ENCODE results near the gene RGL2.
A peak's percentile ranks its signal among the peaks of the same experiment; 100 is the strongest.

RGL2 gene

DNA sequence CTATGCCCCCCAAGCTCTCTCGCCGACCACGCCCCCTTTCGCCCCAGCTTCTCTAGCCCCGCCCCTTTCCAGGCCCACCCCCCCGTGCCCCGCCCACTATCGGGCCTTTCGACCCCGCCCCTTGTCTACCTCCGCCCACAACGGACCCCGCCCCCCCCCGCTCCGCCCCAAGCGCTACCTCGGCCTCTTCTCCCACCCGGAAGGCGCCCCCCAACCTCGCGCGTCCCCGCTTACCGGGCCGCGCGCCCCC is 18.6 kb upstream of the RGL2 start:
- peak in 1 of 3 donors; percentile 74 for DNase-seq (ENCODE audit: low read depth in 3 of 3)

DNA sequence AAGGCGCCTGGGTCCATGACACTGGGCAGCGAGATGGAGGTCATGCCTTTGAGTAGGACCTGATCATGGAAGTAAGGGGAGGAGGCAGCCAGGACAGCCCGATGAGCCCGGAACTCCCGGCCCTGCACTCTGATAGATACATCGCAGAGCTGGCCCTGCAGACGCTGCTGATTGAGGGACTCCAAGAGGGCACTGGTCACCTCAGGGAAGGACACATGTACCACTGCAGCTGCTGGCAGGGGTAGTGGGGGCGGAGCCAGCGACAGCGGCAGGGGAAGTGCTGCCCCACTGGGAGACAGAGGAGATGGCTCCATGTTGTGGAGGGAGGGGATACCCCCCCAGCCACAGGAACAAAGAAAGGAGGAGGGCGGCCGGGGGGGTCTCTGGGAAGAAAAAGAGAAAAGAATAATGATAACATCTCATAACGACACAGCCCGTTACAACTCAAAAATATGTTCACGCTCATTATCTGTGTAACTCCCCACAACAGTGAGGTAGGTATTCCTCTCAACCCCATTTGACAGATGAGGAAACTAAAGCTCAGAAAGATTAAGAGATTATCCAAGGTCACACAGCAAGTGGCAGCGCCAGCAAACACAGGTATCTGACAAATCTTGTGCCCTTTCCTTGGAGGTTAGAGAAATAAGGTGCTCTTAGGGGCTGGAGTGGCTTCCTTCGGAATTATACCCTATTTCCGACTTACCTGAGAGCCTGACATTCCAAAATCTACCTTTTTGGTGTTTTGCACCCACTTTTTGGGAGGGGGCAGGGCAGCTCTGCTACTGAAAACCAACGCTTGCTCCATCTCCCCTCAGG is 18.1 kb upstream of the RGL2 start:
- DNase-seq (ENCODE audit: low read depth in 3 of 3) = no peak

DNA sequence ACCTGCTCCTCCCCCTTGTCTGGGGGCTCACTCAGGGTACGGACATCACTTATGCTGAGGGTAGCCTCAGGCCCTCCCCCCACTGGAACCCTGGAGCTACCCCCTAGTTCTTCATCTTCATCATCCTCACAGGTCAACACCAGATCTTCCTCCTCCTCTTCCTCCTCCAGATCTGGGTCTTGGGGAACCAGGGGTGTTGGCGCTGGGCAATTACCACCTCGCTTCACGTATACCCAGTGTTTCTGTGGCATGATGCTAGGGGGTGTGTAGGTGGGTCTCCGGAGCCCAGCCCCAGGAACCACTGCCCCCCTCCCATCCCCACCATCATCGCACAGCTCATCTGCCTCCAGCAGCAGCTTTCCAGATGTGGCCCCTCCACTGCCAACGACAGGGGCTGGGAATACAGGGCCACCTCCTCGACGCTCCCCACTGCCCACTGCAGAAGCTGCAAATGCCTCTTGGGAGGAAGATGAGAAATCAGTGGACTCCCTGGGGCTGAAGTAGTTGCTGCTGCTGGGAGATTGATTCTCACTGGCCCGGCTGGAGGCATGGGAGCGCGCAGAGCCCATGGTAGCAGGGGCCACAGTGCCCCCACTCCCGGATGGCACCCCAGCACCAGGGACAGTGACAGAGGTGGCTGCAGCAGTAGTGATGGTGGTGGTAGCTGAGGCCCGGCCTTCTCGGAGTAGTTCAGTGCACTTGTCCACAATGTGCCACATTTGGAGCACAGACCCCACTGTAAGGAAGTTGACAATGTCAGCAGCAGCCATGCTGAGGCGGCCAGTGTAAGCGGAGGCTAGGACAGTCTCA is 17.3 kb upstream of the RGL2 start:
- no peak for DNase-seq (ENCODE audit: low read depth in 3 of 3)

DNA sequence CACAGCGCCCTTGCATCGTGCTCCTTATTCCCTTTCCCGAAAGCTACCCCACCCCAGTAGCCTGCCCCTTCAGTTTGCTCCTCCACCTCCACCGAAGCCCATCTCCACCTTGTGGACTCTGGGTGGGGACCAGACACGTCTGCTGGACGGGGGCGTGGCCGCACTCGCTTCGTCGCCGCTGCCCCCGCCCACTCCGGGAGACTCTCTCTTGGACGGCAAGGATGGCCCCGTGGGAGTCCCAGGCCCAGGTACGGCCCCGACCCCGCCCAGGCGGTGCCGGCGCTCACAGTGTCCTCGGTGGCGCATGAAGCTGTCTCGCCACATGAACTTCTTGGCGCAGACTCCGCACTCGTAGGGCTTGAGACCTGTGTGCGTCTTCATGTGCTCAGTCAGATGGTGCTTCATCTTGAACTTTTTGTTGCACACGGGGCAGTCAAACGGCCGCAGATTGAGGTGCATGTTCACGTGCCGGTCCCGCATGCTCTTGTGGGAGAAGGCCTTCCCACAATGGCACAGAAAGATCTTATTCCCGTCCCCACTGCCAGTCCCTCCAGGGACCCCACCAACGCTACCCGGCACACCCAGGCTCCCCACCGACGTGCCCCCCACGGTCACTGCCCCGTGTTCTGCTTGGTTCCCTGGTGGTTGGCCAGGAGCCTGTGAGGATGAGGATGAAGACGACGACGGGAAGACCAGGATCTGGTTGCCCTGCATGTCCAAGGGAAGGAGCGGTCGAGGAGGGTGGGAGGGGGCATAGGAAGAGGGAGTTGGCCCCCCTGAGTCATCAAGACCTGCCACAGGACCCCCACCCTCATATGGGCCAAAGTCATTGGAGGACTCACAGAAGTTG is 16.4 kb upstream of the RGL2 start:
- DNase-seq (ENCODE audit: low read depth in 3 of 3) = no peak

DNA sequence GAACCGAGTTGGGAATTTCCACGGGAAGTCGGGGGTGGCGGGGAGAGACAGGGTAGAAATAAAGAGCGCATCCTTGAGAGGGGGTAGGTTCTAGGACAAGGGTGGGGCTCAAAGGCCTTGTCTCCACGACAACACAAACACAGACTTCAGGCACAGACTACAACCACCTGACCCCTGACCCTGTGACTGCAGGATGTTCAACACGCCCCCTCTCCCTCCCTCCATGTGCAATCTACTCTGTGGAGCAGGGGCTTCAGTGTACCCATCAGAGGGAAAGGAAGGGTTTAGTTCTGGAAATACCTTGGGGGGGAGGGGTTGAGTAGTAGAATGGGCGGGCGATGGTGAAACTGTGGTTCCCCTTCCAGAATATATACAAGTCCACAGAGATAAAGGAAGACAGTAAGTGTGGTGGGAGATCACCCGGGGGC is 15.8 kb upstream of the RGL2 start:
- DNase-seq (ENCODE audit: low read depth in 3 of 3) = peak in 1 of 3 donors; percentile 48

DNA sequence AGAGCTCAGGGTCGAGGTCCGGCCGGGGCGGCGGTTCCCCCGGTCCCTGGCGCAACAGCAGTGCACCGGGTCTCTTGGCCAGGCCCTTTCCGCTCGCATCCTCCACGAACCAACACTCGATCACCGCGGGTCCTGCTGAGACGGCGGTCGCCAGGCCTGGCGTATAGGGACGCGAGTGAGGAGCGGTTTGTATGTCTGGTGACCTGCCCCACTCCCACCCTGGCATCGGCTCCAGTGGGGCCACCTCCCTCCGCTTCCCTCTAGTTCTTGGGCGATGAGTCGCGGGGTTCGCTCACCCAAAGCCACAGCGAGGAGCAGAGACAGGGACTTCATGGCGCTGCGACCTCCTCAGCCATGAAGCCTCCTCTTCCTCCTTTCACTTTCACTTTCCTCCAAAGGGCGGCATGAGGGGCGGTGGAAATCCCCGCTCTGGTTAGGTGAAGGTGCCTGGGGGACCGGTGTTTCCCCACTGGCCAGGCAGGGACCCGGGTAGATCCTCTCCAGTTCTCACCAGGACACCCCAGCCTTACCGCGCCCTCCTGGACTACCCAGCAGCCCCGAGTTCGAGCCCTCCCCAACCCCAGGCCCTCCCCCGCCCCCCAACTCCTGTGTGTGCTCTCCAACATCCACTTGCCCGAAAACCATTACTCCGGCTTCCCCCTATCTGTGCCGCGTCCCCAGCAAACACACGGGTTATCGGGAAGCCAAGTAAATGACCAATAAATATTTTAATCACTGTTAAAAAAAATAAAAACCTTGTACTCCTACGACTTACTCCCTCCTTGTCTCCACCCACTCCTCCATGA is 15.2 kb upstream of the RGL2 start, which contains the start of gene TAPBP:
Gene TAPBP, minus strand, starts transcription at position 370 of the 806 bp plus-strand sequence. Its CDS starts 37 bp downstream, at position 333.
- DNase-seq (ENCODE audit: low read depth in 3 of 3) = peak; percentile 62 to 75 (median 63)

DNA sequence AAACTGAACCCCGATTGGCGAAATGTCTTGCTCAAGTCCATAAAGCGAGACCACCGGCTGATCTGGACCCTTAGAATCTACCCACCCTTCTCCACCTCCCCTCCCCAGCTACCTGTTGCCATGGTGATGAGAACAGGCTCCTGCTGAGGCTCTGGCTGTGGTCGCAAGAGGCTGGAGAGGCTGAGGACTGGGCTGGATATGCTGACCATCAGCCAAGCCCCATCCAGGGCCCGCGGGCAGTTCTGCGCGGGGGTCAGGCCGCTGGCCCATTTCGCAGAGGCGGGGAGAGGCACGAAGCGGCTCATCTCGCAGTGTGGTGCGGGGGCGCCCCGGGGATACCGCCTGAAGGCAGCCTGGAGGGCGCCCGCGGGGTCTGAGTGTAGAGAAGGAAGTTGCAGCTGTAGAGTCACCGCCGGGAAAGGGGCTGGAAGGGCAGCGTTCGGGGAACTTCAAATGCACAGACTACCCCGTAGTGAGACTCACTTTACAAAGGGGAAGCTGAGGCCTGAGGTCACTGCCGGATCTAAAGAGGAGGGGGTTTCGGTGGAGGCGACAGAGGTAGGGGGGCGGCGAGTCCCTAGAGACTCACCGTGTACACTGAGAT is 14.5 kb upstream of the RGL2 start:
- DNase-seq (ENCODE audit: low read depth in 3 of 3) = peak in 1 of 3 donors; percentile 40

DNA sequence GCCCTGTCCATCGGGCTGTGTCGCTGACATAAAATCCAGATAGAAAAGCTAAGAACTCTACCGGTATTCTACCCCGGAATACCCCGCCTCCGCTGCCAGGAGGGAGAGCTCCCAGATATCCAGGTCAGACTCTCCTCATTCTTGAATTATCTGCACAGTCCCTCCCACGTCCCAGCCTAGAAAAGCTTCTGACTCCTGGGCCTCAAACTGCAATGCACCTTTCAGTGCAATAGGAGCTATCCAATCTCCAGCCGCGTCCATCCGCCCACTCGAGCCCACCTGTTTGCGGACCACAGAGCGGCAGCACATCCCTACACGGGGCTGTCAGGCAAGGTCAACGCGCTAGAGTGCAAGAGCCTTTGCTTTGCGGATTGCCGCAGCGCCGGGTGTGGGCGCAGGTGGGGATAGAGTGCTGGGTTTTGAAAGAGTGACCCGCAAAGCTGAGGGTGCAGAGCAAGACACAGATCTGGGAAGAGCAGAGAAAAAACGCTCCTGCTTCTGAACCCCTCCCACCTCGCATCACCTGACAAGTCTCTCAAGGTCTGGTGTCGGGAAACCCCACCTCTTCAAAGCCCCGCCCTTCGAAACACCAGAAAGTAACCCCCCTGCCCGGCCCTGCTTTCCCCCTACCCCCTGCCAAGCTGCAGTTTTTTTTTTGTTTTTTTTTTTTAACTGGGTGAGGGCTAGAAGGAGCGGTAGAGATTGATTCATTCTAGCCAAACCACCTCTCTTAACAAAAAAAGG is 13.8 kb upstream of the RGL2 start:
- DNase-seq (ENCODE audit: low read depth in 3 of 3) = peak in 1 of 3 donors; percentile 80

DNA sequence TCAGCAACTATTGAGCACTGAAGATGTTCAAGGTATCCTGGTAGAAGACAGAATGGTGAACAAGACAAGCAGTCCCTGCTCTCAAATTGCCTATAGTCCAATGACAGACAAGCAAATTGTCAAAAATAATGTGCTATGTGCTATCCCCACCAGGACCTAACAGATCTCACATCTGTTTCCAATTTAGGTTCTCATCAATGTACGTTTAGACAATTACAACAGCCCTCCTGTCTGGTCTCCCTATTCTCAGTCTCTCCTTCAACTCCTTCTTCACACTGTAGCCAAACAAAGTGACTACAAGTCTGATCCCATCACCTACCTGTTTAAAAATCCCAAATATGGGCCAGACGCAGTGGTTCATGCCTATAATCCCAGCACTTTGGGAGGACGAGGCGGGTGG is 7.6 kb upstream of the RGL2 start:
- DNase-seq (ENCODE audit: low read depth in 3 of 3) = no peak

DNA sequence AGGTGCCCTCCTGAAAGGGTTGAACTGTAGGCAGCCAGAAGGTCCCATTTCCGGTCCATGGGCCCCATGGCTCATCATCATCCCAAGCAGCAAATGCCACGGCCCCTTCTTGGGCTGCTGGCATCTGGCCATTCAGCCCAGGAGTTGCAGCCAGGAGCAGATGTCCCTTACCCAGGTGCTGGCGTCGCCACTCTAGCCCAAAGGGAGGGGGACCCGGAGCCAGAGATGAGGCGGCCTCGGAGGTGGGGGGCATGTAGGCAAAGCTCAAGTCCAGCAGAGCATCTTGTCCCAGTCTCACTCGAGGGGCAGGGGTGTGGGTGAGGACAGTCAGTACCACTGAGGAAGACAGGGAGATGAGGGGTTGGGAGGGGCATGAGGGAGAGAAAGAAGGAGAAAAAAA is 6.3 kb upstream of the RGL2 start:
- DNase-seq (ENCODE audit: low read depth in 3 of 3) = no peak

DNA sequence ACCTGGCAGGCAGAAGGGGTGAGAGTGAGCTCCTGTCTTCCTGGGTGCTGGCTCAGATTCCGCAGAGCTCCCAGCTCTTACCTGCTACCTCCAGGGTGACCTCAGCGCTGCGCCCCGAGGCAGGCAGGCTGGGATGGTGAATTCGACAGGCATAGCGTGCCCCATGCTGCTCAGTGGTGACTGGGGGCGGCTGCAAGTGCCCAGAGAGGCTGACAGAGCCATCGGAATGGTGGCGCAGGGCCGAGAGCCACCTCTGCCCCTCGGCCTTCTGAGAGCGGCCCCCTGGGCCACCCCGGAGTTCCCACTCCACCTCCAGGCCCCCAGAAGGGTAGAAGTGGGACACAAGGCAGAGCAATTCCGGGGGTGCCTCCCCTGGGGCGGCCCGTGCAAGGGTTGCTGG is 5.5 kb upstream of the RGL2 start:
- no peak for DNase-seq (ENCODE audit: low read depth in 3 of 3)

DNA sequence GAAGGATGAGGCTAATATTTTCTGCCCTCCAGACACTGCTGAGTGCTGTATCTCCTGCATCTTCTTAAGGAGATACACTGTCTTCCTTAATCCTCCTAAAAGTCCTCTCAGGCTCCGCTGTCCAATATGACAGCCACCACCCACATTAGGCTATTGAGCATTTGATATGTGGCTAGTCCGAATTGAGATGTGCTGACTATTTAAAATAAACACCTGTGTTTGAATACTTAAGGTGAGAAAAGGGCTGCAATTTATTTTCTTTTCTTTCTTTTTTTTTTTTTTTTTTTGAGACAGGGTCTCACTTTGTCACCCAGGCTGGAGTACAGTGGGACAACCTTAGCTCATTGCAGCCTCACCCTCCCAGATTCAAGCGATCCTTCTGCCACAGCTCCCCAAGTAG is 3.1 kb upstream of the RGL2 start:
- DNase-seq (ENCODE audit: low read depth in 3 of 3) = no peak

DNA sequence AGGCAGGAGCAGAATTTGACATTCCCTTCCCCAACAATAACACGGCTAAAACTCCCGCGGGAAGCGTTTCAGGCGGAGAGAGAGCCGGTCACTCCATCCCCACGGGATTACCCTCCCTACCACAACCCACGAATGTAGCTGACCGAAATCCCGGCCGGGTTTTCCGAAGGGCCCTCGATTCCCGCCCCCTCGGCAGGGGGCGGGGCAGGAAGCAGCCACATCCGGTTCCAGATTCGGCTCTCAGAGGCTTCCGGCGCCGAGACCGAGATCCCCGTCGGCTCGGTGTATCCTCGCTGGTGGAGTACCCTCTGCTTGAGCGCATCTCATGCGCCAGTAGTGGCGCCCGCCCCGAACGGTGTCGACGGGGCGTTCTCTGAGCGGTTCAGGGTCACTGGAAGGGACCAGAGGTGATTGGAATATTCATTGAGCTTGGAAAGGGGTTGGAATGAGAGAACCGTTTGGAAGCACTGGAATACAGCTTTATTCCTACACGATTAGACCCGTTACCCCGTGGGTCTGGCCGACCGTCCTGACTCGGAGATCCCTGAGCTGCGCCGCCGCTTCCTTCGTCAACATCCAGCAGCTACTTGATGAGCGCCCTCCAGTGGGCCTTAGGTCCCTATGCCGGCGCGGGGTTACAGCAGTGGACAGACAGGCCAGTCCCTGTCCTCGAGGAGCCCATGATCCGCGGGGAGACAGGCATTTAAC is 649 bp upstream of the RGL2 start:
- DNase-seq (ENCODE audit: low read depth in 3 of 3) = peak; percentile 88 to 91 (median 90)

DNA sequence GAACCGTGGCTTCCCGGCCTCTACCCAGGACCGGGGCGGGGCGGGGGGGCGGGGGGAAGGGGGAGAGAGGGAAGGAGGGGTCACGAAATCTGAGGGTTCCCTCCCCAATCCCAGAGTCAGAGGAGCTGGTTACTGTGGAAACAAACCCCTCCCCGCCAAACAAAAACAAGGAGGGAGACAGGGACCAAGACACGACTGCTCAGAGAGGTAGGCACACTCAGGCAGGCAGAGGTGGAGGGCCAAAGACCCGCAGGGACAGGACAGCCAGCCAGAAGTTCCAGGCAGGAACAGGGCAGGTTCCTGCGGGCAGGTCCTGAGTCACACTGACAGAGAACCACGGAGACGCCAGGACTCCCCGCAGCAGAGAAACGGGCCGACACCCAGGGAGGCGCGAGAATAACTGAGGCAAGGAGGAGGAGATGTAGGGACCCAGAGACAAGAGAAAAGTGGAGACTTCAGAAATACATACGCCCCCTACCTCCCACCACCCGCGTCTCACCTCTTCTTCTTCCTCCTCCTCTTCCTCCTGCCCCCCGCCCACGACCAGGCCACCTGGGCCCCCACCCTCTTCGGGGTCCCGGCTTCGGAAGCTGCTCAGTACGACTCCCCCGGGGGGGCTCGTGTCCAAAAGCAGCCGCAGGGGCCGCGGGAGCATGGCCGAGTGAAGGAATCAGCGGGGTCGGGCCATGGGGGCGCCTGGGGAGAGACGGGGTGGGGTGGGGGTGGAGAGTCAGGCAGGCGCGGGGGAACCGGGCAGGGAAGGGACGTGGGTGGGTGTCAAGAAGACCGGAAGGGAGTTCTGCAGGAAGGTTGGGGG is 578 bp downstream of the RGL2 start:
- DNase-seq (ENCODE audit: low read depth in 3 of 3) = peak in 1 of 3 donors; percentile 48

DNA sequence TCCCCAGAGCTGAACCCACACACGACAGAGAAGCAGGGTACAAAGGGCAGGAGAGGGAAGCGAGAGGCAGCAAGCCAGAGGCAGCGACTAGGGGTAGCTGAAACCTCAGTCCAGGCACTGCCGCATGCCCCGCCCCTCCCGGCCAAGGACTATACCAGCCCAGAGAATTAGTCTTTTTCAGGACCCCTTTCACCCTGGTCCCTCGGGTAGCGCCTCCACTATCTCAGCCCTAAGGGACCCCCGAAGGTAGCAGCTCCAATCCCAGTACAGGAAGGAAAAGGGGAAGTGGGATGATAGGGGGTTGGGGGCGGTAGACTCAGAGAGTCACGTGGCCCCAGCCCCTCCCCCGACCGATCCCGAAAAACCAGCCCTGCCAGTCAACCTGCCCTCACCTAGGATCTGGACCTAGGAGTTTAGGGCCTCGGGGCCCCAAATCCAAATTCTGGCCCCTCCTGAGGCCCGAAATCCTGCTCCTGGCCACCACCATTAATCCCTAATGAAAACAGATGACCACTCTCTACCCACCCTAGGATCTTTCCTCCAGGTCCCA is 1.3 kb downstream of the RGL2 start:
- DNase-seq (ENCODE audit: low read depth in 3 of 3) = no peak

DNA sequence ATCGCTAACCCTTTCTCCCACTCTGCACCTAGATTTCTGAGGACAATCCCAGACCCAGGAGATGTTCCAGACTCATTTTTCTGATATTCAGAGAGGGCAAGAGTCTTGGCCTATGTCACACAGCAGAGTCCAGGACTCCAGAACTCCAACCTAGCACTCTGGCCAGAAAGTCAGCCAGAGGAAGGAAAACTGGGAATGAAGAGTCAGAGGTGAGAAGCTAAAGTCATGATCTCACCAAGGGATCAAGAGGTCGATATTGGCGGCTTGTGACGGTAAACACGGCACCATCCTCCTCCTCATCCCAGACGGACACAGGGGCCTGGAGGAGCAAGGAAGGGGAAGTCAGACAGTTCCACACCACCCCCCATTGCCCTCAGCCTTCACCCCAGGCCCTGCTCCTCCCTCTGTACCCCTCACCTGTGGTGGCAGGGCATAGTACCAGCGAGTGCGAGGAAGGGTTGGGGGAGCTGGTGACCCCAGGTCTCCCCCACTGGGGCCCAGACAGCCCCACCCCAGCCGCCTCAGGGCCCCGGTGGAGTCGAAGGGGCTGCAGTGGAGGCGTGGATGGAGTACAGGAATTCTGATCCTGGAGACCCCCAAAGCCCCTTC is 1.8 kb downstream of the RGL2 start:
- no peak for DNase-seq (ENCODE audit: low read depth in 3 of 3)

DNA sequence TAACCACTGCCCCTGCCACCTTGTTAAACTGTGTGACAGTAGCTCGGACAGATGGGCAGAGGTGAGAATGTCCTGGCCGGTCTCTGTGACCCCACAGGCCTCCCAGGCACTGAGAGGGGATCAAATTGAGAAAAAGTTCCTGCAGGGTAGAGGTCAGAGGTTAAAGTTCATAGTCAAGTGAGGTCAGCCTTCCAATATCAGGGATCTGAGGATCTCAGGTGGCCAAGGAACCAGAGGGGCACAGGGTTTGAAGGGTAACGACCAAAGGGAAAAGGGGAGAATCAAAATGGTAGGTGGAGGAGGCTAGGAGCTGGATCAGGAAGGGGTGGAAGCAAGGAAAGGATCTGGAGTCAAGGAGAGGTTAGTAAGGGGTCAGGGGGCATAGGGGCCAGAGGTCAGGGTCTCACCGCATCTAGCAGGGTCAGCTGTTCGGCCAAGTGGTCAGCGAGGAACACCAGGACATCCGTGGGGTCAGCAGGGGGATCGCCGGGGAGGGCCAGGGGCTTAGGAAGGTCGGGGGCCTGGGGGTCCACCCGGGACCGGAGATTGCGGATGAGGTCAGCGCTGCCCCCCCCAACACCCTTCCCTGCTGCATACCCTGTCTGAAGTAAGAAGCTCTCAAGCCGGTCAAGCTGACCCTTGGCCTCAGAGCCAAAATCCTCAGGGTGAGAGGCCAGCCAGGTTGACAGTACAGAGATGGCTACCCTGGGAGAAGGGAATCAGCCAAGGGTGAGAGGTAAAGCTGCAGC is 2.9 kb downstream of the RGL2 start:
- no peak for DNase-seq (ENCODE audit: low read depth in 3 of 3)

Data from stimulated activated CD4-positive, alpha-beta T cell treated with anti-CD3 and anti-CD28 coated beads, TNF-alpha, amount 100 ng/mL, for 48 hours (primary cell).